Hepatic stellate cell (primary cell): ENCODE data around the gene ZBTB44.
A peak's percentile ranks its signal among the peaks of the same experiment; 100 is the strongest.

Experiments
- DNase-seq: peaks from one replicate; pipeline ENCODE4 v3.0.0; 2011; ENCODE audit warnings: low spot score

ZBTB44 gene

DNA sequence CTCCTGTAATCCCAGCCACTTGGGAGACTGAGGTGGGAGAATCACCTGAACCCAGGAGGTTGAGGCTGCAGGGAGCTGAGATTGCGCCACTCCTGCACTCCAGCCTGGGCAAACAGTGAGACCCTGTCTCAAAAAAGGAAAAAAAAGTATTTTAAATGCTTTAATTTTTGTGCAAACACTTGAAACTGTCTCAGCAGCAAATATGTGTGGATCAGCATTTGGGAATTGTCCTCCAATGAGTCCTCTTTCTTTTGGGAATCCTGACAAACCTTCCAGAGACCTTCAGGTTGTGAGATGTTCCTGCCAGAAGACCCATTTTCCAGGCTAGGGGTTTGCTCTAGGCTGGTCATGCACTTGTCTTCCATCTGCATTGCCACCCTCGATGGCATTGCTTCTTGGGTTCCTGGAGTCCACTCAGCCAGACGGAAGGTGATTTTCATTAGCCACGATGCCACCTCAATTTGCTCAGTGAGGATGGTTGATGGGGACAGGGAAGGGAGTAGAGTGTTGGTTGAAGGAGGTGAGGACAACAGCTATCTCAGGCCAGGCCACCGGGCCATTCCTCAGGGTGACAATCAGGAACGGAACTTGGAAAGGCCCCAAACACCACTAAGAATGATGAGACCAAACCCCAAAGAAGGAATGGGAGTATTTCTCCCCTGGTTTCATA lies 99.7 kb downstream of the ZBTB44 start:
- no peak for DNase-seq

GRCh38 chr11:130213979-130214281 lies 100.8 kb downstream of the ZBTB44 start:
- no peak for DNase-seq

GRCh38 chr11:130213143-130213978 lies 101.4 kb downstream of the ZBTB44 start:
- peak; percentile 80 for DNase-seq

DNA sequence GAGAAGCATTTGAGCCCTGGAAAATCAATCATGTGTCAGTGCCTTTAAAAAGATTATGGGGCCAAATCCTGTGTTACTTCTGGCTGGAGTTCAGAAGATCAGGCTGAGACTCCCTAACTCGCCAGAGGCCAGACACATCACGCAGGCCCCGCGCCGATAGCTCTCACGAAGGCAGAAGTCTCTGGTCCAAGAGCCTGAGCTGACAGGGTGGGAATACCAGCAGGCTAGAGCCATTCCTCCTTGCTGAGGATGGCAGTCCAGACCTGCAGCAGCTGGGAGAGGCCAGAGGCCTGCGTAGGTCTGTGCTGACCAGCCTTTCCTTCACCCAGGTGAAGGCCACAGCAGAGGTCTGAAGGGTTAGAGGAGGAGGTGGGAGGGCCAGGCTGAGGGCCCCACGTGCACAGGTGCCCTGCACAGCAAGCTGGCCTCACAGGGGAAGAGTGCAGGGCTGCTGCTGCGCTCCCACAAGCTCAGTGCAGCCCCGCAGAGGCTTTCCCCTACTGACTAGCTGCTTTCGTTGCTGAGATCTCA lies 102.2 kb downstream of the ZBTB44 start:
- DNase-seq: no peak

DNA sequence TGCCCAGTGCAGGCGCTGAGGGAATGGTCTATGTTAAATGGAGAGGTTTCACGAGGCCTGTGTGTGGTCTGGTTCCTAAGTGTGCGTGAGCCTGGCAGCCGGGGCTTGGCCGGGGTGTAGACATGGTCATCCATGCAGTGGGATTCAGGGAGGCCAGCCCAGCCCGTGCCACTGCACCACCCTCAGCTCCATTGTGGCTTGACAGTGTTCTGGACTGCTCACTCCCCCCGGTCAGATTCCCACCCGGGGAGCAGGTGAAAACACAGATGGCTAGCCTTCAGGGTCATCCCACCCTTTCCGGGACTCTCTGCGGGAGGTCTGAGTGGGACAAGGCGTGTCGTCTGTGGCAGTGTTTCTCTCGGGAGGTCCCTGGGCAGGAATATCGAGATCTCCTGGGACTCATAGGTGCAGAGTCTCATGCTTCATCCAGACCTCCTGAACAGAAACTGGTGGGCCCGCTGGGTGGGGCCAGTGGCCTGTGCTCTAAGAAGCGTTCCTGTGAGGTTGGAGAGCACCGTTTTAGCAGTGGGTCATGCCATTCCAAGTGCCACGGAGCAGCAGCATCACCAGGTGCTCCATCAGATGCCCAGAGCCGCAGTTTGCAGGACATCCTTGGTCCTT lies 102.8 kb downstream of the ZBTB44 start:
- peak; percentile 15 for DNase-seq

- no peak for DNase-seq
Measured at GRCh38 chr11:130211144-130211543, 103.6 kb downstream of the ZBTB44 start.

- no peak for DNase-seq
Measured at GRCh38 chr11:130209954-130210854, 104.5 kb downstream of the ZBTB44 start.

GRCh38 chr11:130209128-130209932 lies 105.4 kb downstream of the ZBTB44 start:
- DNase-seq: no peak

- DNase-seq: no peak
Measured at GRCh38 chr11:130208241-130209127, 106.2 kb downstream of the ZBTB44 start.

DNA sequence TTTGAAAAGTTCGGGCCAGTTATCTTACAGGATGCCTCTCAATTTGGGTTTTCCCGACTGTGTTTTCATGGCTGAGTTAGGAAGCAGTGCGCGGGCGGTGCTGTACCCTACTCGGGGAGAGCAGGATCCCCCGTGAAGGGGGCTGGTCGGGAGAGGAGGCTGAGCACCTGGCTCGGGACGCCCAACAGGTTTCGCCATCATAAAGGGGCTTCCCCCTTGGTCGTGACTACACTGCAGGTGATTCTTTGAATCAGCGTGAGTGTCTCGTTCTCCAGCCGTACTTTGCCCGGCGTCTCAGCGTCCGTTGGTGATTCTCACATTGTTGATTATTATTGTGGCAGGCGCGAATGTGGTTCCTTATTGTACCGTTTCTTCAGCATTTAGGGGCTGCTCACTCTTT lies 108.6 kb downstream of the ZBTB44 start:
- no peak for DNase-seq

DNA sequence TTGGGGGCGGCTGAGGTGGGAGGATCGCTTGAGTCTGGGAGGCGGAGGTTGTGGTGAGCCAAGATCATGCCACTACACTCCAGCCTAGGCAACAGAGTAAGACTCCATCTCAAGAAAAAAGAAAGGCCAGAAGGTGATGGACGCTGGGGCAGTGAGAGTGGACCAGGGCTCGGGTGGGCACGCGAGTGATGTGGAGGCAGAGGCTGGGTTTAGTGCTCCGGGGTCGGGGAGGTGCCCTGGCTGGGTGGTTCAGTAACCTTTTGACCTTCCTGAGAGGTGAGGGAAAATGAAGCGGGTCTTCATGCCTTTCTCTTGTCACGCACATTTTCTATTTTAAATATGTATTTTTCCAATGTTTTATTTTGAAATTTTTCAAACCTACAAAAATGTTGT lies 110.0 kb downstream of the ZBTB44 start:
- DNase-seq: no peak

- no peak for DNase-seq
Measured at GRCh38 chr11:130203766-130204702, 110.7 kb downstream of the ZBTB44 start.

GRCh38 chr11:130202818-130203689 lies 111.7 kb downstream of the ZBTB44 start:
- DNase-seq: no peak

DNA sequence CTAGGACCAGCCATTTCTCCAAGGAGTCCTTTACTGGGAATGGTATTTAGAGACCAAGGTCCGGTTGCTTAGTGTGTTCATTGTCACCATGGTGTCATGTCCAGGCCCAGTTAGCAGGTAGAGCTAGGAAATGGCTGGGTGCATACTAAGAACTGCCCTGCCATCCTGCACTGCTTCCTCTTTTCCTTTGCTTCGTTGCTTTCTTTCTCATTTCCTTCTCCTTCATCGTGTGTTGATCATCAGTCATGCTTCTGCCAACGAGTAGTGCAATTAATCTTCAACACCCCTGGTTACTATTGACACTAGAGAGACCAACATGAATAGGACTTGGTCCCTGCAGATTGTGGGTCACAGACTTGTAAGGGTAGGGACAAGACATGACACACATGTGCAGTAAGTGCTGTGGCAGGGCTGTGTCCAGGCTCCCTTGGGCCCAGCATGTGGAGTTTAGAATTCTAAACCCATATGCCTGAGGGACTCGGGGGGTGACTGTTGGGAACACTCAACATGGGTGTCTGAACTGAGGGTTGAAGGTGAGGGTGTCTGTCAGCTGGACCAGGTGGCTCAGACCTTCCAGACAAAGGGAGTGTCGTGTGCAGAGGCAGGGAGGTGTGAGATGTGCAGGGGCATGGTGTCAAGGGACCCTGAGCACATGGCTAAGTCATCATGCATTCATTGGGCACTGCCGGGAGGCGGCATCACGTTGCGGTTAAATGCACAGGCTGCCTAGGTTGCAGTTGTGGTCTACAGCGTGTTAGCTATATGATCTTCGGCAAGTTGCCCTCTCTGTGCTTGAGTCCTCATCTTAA lies 112.5 kb downstream of the ZBTB44 start:
- DNase-seq: no peak

- no peak for DNase-seq
Measured at GRCh38 chr11:130201026-130201425, 113.7 kb downstream of the ZBTB44 start.

DNA sequence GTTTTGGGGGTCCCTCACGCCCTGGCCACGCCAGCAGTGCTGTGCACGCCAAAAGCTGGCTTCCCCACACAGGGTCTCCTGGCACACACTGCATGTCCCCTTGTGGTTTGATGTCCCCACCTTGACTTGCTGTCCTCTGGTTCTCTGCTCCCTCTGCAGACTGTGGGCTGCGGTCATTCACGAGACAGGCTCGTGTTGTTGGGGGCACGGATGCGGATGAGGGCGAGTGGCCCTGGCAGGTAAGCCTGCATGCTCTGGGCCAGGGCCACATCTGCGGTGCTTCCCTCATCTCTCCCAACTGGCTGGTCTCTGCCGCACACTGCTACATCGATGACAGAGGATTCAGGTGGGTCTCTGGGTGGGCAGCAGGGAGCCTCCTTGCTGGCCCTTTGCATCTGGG lies 114.9 kb downstream of the ZBTB44 start:
- DNase-seq: no peak

DNA sequence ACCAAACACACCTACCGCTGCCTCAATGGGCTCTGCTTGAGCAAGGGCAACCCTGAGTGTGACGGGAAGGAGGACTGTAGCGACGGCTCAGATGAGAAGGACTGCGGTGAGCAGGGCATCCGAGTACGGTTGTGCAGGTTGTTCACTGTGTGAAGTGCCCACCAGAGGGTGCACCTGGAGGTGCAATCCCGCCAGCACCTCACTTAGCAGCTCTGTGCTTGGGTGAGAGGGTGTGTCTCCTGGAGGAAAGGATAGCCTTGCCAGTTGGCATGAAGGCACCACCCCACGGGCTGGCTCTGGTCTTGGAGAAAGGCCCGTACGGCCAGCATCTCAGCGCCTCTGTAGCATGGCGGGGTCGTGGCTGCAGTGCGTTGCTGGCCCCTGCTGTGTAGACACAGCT lies 115.8 kb downstream of the ZBTB44 start:
- DNase-seq: no peak
